ENCODE data around the gene FANCC.

- TF ChIP-seq CTCF (conservative IDR thresholded peaks at IDR 0.05), result no peak
- TF ChIP-seq ZFX (IDR thresholded peaks at IDR 0.05), result no peak
These were observed 227.3 kb downstream of the FANCC start for GRCh38 chr9:95090023-95090791.

Measured in C4-2B (cell line).